Neural cell (in vitro differentiated cells): ENCODE measurements around the gene TUT1. TPM values are rescaled to one million over a fixed set of nuclear protein-coding genes. Genes with fewer than 3 reads are reported as not detected.

Source experiments
- H2AFZ ChIP-seq: fragments of 200-600, 300-800 bp; sonication (generic), shearing (Covaris generic); 2 replicates; pipeline ENCODE4 v1.6.0; 2014; ENCODE audit warnings: low read depth, mild to moderate bottlenecking, antibody characterized with exemption, low read length, moderate library complexity
- H3F3A ChIP-seq: fragments of 200-600 bp; shearing (Covaris generic); 2 replicates; pipeline ENCODE4 v1.6.1; 2016; ENCODE audit warnings: mild to moderate bottlenecking, moderate library complexity, mixed read lengths, antibody characterized with exemption, low read length; ENCODE audit not compliant: insufficient read depth, poor library complexity, severe bottlenecking
- H3K27ac ChIP-seq: fragments of 200-600, 300-800 bp; sonication (generic), shearing (Covaris generic); 2 replicates; pipeline ENCODE4 v1.5.1; 2014; ENCODE audit warnings: mild to moderate bottlenecking, low read length, moderate library complexity
- H3K27me3 ChIP-seq: fragments of 300-800, 200-600 bp; sonication (generic), shearing (Covaris generic); 2 replicates; pipeline ENCODE4 v1.6.0; 2014; ENCODE audit warnings: mild to moderate bottlenecking, low read depth, low read length, moderate library complexity; ENCODE audit not compliant: insufficient read depth
- H3K36me3 ChIP-seq: fragments of 300-800, 200-600 bp; sonication (generic), shearing (Covaris generic); 2 replicates; pipeline ENCODE4 v1.5.1; 2014; ENCODE audit warnings: mild to moderate bottlenecking, antibody characterized with exemption, low read length, moderate library complexity; ENCODE audit not compliant: insufficient read depth
- H3K4me2 ChIP-seq: fragments of 300-800, 200-600 bp; sonication (generic), shearing (Covaris generic); 2 replicates; pipeline ENCODE4 v1.6.0; 2014; ENCODE audit warnings: mild to moderate bottlenecking, low read length
- H3K4me3 ChIP-seq: fragments of 300-800, 200-600 bp; sonication (generic), shearing (Covaris generic); 2 replicates; pipeline ENCODE4 v1.5.1; 2014; ENCODE audit warnings: mild to moderate bottlenecking, low read length, moderate library complexity
- H3K79me2 ChIP-seq: fragments of 200-600 bp; shearing (Covaris generic); replicated peaks from 2 replicates; pipeline ENCODE4 v1.6.0; 2014; ENCODE audit warnings: mild to moderate bottlenecking, low read length, moderate library complexity; ENCODE audit not compliant: insufficient read depth
- H3K9ac ChIP-seq: fragments of 300-800, 200-600 bp; sonication (generic), shearing (Covaris generic); 2 replicates; pipeline ENCODE4 v1.6.1; 2016; ENCODE audit warnings: mild to moderate bottlenecking, low read length, mixed read lengths
- H3K9me2 ChIP-seq: fragments of 200-600 bp; shearing (Covaris generic); 2 replicates; pipeline ENCODE4 v1.6.1; 2016; ENCODE audit warnings: mild to moderate bottlenecking, low read length, mixed read lengths; ENCODE audit not compliant: insufficient read depth
- H3K9me3 ChIP-seq: fragments of 200-600, 300-800 bp; sonication (generic), shearing (Covaris generic); 2 replicates; pipeline ENCODE4 v1.6.1; 2016; ENCODE audit warnings: mild to moderate bottlenecking, mixed run types, low read length, moderate library complexity, mixed read lengths
- H4K20me1 ChIP-seq: fragments of 200-600 bp; shearing (Covaris generic); 2 replicates; pipeline ENCODE4 v1.6.1; 2016; ENCODE audit warnings: mild to moderate bottlenecking, mixed run types; ENCODE audit not compliant: insufficient read depth
- EP300 ChIP-seq: fragments of 450-650 bp; conservative IDR thresholded peaks from 2 replicates; pipeline ENCODE4 v1.6.1; 2014; ENCODE audit warnings: antibody characterized with exemption, mild to moderate bottlenecking, moderate library complexity; ENCODE audit not compliant: poor library complexity, severe bottlenecking
- EZH2 ChIP-seq: fragments of 200-600, 300-800 bp; shearing (Covaris generic), sonication (generic); IDR thresholded peaks from 2 replicates; pipeline ENCODE4 v1.6.1; 2014; ENCODE audit warnings: antibody characterized with exemption, low read length, borderline replicate concordance, mild to moderate bottlenecking; ENCODE audit not compliant: insufficient read depth, poor library complexity, severe bottlenecking
- MXI1 ChIP-seq: fragments of 450-650 bp; conservative IDR thresholded peaks from 2 replicates; pipeline ENCODE4 v1.6.1; 2014; ENCODE audit warnings: antibody characterized with exemption, mild to moderate bottlenecking; ENCODE audit not compliant: poor library complexity, severe bottlenecking
- POLR2AphosphoS5 ChIP-seq: IDR thresholded peaks from 2 replicates; pipeline ENCODE4 v1.6.1; 2012
- RAD21 ChIP-seq: fragments of 450-650 bp; conservative IDR thresholded peaks from 2 replicates; pipeline ENCODE4 v1.6.1; 2014; ENCODE audit warnings: antibody characterized with exemption, mild to moderate bottlenecking, moderate library complexity
- SMC3 ChIP-seq: fragments of 450-650 bp; conservative IDR thresholded peaks from 2 replicates; pipeline ENCODE4 v1.6.1; 2014; ENCODE audit warnings: antibody characterized with exemption, mild to moderate bottlenecking, moderate library complexity; ENCODE audit not compliant: poor library complexity
- TAF1 ChIP-seq: IDR thresholded peaks from 2 replicates; pipeline ENCODE4 v1.6.1; 2012; ENCODE audit warnings: low read depth
- polyA plus RNA-seq: library from polyadenylated mRNA; depleted of rRNA; stranded (reverse); fragments of >200 nt; gene quantifications from 2 replicates; pipeline ENCODE4 v1.2.3, GENCODE V29; 2014
- TF ChIP-seq, protein P1 (sequence below): fragments of 450-650 bp; IDR thresholded peaks from 2 replicates; pipeline ENCODE4 v1.5.1; 2014; ENCODE audit warnings: antibody characterized with exemption, mild to moderate bottlenecking, moderate library complexity; ENCODE audit not compliant: poor library complexity, severe bottlenecking
- TF ChIP-seq, protein P2 (sequence below): IDR thresholded peaks from 2 replicates; pipeline ENCODE4 v1.6.1; 2012; ENCODE audit warnings: borderline replicate concordance

Gene TUT1
- polyA plus RNA-seq, 1 donor from 2014 or later: 17.8 TPM

DNA sequence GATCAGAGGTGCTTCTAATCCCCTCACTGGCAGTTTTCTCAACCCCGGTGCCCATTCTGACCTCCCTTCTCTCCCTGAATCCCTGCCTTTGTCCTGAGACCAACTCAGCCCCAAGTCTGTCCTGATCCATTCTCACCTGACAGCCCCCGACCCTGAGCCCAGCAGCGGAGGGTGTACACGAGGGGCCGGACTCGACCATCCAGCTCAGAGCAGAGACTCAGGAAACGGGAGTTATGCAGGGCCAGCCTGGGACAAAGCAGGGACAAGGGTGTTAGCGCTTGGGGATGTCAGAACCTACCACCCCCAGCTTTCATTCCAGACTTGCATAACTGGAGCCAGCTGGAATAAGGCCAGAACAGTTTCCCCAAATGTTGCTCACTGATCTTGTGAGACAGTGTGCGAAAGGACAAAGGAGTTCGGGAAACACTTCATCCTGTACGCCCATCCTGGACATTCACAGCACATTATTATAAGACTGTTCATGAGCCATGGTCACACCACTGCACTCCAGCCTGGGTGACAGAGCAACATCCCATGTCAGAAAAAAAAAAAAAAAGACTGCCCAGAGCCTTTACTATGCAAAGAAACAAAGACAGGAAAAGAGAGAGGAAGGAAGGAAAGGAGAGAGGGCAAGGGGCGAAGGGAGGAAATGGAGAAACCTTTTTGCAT lies 14.1 kb downstream of the TUT1 start:
- TF ChIP-seq RAD21: no peak
- no peak for TF ChIP-seq SMC3
- TF ChIP-seq, protein P1, sequence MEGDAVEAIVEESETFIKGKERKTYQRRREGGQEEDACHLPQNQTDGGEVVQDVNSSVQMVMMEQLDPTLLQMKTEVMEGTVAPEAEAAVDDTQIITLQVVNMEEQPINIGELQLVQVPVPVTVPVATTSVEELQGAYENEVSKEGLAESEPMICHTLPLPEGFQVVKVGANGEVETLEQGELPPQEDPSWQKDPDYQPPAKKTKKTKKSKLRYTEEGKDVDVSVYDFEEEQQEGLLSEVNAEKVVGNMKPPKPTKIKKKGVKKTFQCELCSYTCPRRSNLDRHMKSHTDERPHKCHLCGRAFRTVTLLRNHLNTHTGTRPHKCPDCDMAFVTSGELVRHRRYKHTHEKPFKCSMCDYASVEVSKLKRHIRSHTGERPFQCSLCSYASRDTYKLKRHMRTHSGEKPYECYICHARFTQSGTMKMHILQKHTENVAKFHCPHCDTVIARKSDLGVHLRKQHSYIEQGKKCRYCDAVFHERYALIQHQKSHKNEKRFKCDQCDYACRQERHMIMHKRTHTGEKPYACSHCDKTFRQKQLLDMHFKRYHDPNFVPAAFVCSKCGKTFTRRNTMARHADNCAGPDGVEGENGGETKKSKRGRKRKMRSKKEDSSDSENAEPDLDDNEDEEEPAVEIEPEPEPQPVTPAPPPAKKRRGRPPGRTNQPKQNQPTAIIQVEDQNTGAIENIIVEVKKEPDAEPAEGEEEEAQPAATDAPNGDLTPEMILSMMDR: no peak
- TF ChIP-seq EZH2: no peak
- TF ChIP-seq TAF1: no peak
- no peak for TF ChIP-seq POLR2AphosphoS5
- H3K36me3 ChIP-seq: no peaks in the 10 kb centered on the region
- H3K79me2 ChIP-seq: peaks cover 14% of the 10 kb centered on the region
- no peaks in the 10 kb centered on the region for H4K20me1 ChIP-seq
- no peak overlapping the region for H2AFZ ChIP-seq
- H3K4me3 ChIP-seq: no peak overlapping the region
- H3K27me3 ChIP-seq: no peaks in the 10 kb centered on the region
- H3K9me2 ChIP-seq: no peaks in the 10 kb centered on the region
- no peaks in the 10 kb centered on the region for H3F3A ChIP-seq
- no peak overlapping the region for H3K9ac ChIP-seq
- H3K27ac ChIP-seq: no peak overlapping the region
- H3K9me3 ChIP-seq: no peaks in the 10 kb centered on the region
- H3K4me2 ChIP-seq: no peak overlapping the region

DNA sequence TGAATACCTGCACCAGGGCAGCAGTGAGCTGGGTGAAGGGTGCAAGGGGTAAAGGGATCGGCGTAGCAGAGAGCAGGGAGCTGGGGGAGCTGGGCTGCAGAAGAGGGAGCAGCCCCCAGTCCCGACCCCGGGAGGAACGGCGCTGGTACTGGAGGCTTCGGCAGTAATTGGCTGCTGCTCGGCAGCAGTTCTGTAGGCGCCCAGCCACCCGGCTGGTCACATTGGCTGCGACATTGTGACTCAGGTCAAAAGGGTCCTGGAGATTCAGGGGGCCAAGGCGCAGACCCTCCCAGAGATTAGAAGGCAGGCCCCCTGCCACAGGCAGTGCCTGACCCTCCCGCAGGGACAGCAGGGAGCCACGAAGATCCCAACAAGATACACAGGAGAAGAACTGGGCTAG lies 15.5 kb downstream of the TUT1 start:
- TF ChIP-seq EP300 (no peak), EZH2 (no peak), MXI1 (no peak)
- TF ChIP-seq, protein P2, sequence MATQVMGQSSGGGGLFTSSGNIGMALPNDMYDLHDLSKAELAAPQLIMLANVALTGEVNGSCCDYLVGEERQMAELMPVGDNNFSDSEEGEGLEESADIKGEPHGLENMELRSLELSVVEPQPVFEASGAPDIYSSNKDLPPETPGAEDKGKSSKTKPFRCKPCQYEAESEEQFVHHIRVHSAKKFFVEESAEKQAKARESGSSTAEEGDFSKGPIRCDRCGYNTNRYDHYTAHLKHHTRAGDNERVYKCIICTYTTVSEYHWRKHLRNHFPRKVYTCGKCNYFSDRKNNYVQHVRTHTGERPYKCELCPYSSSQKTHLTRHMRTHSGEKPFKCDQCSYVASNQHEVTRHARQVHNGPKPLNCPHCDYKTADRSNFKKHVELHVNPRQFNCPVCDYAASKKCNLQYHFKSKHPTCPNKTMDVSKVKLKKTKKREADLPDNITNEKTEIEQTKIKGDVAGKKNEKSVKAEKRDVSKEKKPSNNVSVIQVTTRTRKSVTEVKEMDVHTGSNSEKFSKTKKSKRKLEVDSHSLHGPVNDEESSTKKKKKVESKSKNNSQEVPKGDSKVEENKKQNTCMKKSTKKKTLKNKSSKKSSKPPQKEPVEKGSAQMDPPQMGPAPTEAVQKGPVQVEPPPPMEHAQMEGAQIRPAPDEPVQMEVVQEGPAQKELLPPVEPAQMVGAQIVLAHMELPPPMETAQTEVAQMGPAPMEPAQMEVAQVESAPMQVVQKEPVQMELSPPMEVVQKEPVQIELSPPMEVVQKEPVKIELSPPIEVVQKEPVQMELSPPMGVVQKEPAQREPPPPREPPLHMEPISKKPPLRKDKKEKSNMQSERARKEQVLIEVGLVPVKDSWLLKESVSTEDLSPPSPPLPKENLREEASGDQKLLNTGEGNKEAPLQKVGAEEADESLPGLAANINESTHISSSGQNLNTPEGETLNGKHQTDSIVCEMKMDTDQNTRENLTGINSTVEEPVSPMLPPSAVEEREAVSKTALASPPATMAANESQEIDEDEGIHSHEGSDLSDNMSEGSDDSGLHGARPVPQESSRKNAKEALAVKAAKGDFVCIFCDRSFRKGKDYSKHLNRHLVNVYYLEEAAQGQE: no peak
- H4K20me1 ChIP-seq: no peaks in the 10 kb centered on the region
- H3K9me3 ChIP-seq: no peaks in the 10 kb centered on the region
- no peak overlapping the region for H3K27ac ChIP-seq
- H3K4me3 ChIP-seq: no peak overlapping the region
- no peaks in the 10 kb centered on the region for H3K36me3 ChIP-seq
- H3K9me2 ChIP-seq: no peaks in the 10 kb centered on the region
- H3K79me2 ChIP-seq: peaks cover 26% of the 10 kb centered on the region
- no peak overlapping the region for H3K9ac ChIP-seq
- no peaks in the 10 kb centered on the region for H3F3A ChIP-seq
- no peak overlapping the region for H2AFZ ChIP-seq
- H3K27me3 ChIP-seq: no peaks in the 10 kb centered on the region
- H3K4me2 ChIP-seq: no peak overlapping the region
